ENCODE measurements around the gene LRRC31.

LRRC31 gene

GRCh38 chr3:169850618-169851017 is 19.1 kb downstream of the LRRC31 start:
- no peak for DNase-seq (ENCODE audit: low read depth)
- H3K4me3 ChIP-seq (ENCODE audit: control insufficient read depth, low read depth, low read length) = no peak overlapping the region
- TF ChIP-seq, protein P1, sequence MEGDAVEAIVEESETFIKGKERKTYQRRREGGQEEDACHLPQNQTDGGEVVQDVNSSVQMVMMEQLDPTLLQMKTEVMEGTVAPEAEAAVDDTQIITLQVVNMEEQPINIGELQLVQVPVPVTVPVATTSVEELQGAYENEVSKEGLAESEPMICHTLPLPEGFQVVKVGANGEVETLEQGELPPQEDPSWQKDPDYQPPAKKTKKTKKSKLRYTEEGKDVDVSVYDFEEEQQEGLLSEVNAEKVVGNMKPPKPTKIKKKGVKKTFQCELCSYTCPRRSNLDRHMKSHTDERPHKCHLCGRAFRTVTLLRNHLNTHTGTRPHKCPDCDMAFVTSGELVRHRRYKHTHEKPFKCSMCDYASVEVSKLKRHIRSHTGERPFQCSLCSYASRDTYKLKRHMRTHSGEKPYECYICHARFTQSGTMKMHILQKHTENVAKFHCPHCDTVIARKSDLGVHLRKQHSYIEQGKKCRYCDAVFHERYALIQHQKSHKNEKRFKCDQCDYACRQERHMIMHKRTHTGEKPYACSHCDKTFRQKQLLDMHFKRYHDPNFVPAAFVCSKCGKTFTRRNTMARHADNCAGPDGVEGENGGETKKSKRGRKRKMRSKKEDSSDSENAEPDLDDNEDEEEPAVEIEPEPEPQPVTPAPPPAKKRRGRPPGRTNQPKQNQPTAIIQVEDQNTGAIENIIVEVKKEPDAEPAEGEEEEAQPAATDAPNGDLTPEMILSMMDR (IDR thresholded peaks at IDR 0.05; ENCODE audit: control insufficient read depth, insufficient read depth, low read depth, low read length, missing control alignments) = no peak

- no peak for DNase-seq (ENCODE audit: low read depth)
- TF ChIP-seq, protein P1 (IDR thresholded peaks at IDR 0.05; ENCODE audit: control insufficient read depth, insufficient read depth, low read depth, low read length, missing control alignments) = no peak
- no peak overlapping the region for H3K4me3 ChIP-seq (ENCODE audit: control insufficient read depth, low read depth, low read length)
Measured at GRCh38 chr3:169848741-169849140, 21.0 kb downstream of the LRRC31 start.

- TF ChIP-seq, protein P1 (IDR thresholded peaks at IDR 0.05; ENCODE audit: control insufficient read depth, insufficient read depth, low read depth, low read length, missing control alignments) = no peak
- no peak overlapping the region for H3K4me3 ChIP-seq (ENCODE audit: control insufficient read depth, low read depth, low read length)
- DNase-seq (ENCODE audit: low read depth) = no peak
Measured at GRCh38 chr3:169847896-169848295, 21.8 kb downstream of the LRRC31 start.

DNA sequence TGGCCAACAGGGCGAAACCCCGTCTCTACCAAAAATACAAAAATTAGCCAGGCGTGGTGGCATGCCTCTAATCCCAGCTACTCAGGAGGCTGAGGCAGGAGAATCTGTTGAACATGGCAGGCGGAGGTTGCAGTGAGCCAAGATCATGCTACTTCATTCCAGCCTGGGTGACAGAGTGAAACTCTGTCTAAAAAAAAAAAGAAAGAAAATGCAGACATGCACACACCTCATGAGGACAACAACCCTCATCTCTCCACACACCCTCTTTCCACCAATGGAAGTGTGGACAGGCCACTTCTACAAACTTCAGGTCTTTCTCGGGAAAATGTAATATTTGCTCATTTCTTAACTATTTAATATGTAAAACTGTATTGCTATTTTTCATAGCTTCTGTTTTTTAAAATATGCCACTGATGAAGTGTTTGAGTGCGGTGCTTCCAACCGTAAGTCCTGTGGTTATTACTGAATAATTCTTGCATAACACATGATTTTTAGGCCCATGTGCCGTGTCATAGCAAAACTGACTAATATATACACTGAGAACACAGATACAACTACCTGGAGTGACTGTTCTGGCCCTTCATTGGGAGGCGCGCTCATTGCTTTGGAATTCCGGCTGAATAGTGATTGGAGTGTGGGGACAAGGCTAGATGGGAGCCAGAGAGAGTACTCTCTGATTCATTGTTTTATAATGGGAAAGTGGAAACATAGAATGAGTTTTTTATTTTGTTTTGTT is 23.1 kb downstream of the LRRC31 start:
- no peak overlapping the region for H3K4me3 ChIP-seq (ENCODE audit: control insufficient read depth, low read depth, low read length)

GRCh38 chr3:169842960-169843359 is 26.8 kb downstream of the LRRC31 start:
- no peak for DNase-seq (ENCODE audit: low read depth)
- H3K4me3 ChIP-seq (ENCODE audit: control insufficient read depth, low read depth, low read length) = no peak overlapping the region
- TF ChIP-seq, protein P1 (IDR thresholded peaks at IDR 0.05; ENCODE audit: control insufficient read depth, insufficient read depth, low read depth, low read length, missing control alignments) = no peak

More for the DNA sequence above, 23.1 kb downstream of the LRRC31 start:
- DNase-seq (ENCODE audit: low read depth) = peak; percentile 7
- TF ChIP-seq, protein P1 (IDR thresholded peaks at IDR 0.05; ENCODE audit: control insufficient read depth, insufficient read depth, low read depth, low read length, missing control alignments) = no peak

GRCh38 chr3:169841171-169841570 is 28.6 kb downstream of the LRRC31 start:
- no peak for DNase-seq (ENCODE audit: low read depth)
- H3K4me3 ChIP-seq (ENCODE audit: control insufficient read depth, low read depth, low read length) = no peak overlapping the region
- TF ChIP-seq, protein P1 (IDR thresholded peaks at IDR 0.05; ENCODE audit: control insufficient read depth, insufficient read depth, low read depth, low read length, missing control alignments) = no peak

All from AG09309 (cell line).